Brain microvascular endothelial cell (primary cell): Measurements from ENCODE around the gene FST.

ENCODE experiments used
- DNase-seq: peaks from one replicate; pipeline ENCODE4 v3.0.0-alpha.2; 2020
- H3K27ac ChIP-seq: fragments of 250-450 bp; sonication (Bioruptor Pico); 2 replicates; pipeline ENCODE4 v1.5.1; 2020; ENCODE audit warnings: mild to moderate bottlenecking, moderate library complexity
- H3K27me3 ChIP-seq: fragments of 250-450 bp; sonication (Bioruptor Pico); replicated peaks from 2 replicates; pipeline ENCODE4 v1.5.1; 2020; ENCODE audit warnings: mild to moderate bottlenecking
- H3K36me3 ChIP-seq: fragments of 250-450 bp; sonication (Bioruptor Pico); replicated peaks from 2 replicates; pipeline ENCODE4 v1.5.1; 2020; ENCODE audit warnings: mild to moderate bottlenecking
- H3K4me3 ChIP-seq: 2 replicates; pipeline ENCODE4 v1.5.1; 2011; ENCODE audit warnings: low read depth, mild to moderate bottlenecking, control low read depth, low read length, moderate library complexity
- in situ Hi-C: cut with HindIII; loops from 2 replicates; pipeline ENCODE4 v1.10.0; 2017; ENCODE audit warnings: low sequenced_read_pairs, low pct_ligation_motif_present
- TF ChIP-seq, protein P1 (sequence below): IDR thresholded peaks from 2 replicates; pipeline ENCODE4 v1.5.1; 2011; ENCODE audit warnings: low read depth, mild to moderate bottlenecking, moderate library complexity, low read length, control low read depth, inconsistent platforms; ENCODE audit errors: missing control alignments

FST gene

DNA sequence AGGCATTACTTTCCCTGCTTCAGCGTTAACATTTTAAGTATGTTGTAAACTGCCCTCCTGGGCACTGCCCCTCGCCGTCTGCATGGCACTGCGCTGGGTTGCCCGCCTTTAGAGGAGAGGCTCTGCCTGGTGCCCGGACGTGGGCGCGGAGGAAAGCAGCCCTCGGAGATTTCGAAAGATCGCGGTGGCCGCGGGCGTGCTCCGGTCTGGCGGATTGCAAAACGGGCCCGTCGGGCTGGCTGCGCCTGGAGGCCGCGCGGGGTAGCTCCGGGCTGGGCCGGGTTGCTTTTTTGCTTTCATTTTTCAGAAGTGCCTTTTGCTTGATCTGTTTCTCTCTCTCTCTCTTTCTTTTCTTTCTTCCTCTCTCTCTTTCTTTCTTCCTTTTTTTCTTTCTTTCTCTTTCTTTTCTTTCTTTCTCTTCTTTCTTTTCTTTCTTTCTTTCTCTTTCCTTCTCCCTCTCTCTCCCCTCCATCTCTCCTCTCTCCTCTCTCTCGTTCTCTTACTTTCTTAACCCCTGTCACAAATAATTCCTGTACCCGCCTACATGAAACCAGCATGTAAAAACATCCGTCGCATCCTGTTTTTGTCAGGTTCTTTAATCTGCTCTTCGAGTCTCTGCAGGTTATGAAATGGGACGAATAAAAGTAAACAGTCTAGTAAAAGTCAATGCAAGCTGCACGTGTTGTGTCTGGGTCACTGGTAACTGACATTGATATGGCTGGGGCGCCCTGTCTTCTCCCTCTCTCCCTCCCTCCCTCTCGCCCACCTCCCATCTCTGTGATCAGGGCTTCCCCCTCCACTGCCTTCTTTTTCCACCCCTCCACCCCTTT lies 1.7 kb downstream of the FST start:
- Histone ChIP-seq H3K27me3 (no peaks in the 10 kb centered on the region), H3K27ac (no peak overlapping the region), H3K4me3 (peak overlapping the region; percentile 70), H3K36me3 (no peaks in the 10 kb centered on the region)
- in situ Hi-C loops = no loop called here
- TF ChIP-seq, protein P1, sequence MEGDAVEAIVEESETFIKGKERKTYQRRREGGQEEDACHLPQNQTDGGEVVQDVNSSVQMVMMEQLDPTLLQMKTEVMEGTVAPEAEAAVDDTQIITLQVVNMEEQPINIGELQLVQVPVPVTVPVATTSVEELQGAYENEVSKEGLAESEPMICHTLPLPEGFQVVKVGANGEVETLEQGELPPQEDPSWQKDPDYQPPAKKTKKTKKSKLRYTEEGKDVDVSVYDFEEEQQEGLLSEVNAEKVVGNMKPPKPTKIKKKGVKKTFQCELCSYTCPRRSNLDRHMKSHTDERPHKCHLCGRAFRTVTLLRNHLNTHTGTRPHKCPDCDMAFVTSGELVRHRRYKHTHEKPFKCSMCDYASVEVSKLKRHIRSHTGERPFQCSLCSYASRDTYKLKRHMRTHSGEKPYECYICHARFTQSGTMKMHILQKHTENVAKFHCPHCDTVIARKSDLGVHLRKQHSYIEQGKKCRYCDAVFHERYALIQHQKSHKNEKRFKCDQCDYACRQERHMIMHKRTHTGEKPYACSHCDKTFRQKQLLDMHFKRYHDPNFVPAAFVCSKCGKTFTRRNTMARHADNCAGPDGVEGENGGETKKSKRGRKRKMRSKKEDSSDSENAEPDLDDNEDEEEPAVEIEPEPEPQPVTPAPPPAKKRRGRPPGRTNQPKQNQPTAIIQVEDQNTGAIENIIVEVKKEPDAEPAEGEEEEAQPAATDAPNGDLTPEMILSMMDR = peak; percentile 46
- DNase-seq = peak; percentile 71

DNA sequence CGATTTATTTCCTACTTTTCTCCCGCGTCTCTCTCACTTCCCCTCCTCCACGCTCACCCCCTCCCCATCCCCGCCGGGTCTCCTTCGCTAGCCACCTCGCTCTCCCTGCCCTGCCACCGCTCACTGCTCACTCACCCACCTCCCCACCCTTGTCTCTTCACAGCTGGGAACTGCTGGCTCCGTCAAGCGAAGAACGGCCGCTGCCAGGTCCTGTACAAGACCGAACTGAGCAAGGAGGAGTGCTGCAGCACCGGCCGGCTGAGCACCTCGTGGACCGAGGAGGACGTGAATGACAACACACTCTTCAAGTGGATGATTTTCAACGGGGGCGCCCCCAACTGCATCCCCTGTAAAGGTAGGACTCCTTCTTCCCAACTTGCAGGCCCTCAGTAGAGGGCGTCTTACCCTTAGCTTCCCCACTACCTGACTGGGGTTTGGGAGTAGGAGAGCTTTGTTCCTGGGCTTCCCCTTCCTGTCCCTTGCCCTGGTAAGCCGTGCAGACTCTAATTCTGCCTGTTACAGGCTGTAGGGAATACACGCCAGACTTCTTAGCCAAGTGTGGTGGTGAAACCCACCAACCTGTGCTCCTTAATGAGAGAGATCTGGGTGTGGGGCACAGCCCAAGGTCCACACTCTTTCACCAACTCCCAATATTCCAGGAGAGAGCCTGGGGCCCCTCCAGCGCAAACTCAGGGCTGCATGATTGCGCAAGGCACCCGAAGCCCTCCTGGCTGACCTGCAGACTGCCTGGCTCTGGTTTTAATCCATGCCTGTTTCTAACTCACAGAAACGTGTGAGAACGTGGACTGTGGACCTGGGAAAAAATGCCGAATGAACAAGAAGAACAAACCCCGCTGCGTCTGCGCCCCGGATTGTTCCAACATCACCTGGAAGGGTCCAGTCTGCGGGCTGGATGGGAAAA lies 2.5 kb downstream of the FST start:
- no peak for DNase-seq
- in situ Hi-C loops = no loop called here
- H3K27me3 ChIP-seq = no peaks in the 10 kb centered on the region
- TF ChIP-seq, protein P1 = peak; percentile 59
- H3K4me3 ChIP-seq = peak overlapping the region; percentile 70
- no peaks in the 10 kb centered on the region for H3K36me3 ChIP-seq
- no peak overlapping the region for H3K27ac ChIP-seq

GRCh38 chr5:53487436-53487835 lies 7.0 kb downstream of the FST start:
- H3K4me3 ChIP-seq = no peak overlapping the region
- no peak overlapping the region for H3K27ac ChIP-seq
- in situ Hi-C loops = no loop called here
- no peak for DNase-seq
- TF ChIP-seq, protein P1 = no peak
- H3K36me3 ChIP-seq = no peaks in the 10 kb centered on the region
- H3K27me3 ChIP-seq = no peaks in the 10 kb centered on the region

- in situ Hi-C loops = no loop called here
- H3K36me3 ChIP-seq = no peaks in the 10 kb centered on the region
- H3K27me3 ChIP-seq = no peaks in the 10 kb centered on the region
- TF ChIP-seq, protein P1 = no peak
- H3K27ac ChIP-seq = no peak overlapping the region
- no peak for DNase-seq
- no peak overlapping the region for H3K4me3 ChIP-seq
These were observed 7.8 kb downstream of the FST start for GRCh38 chr5:53488195-53488722.

DNA sequence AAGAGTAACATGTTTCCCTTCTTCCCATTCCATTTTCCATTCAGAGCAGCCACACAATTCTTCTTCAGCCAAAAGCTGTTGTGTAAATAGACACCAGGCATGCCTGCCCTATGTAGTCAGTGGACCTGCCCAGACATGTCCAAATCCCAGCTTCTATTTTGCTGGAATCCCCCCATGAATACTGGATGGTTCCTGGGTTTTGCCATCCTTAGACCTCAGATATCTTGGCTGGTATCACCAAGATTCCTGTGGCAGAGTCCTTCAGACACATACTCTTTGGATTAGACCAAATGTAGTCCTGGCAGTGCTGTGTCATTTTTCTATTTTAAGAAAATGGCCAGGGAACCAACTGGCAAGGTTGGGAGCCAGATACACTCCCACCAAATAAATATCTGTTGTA lies 10.3 kb downstream of the FST start:
- peak overlapping the region; percentile 46 for H3K27ac ChIP-seq

More for the DNA sequence above, 10.3 kb downstream of the FST start:
- no peaks in the 10 kb centered on the region for H3K27me3 ChIP-seq
- TF ChIP-seq, protein P1 = no peak
- peak; percentile 42 for DNase-seq
- no peaks in the 10 kb centered on the region for H3K36me3 ChIP-seq
- in situ Hi-C loops = no loop called here
- H3K4me3 ChIP-seq = no peak overlapping the region
